A549 (cell line): Measurements from ENCODE around the gene TMCC2.

ENCODE experiments used
- CTCF ChIP-seq: fragments of >200 bp; sonication (Bioruptor Twin); formaldehyde crosslinking; IDR thresholded peaks from 3 replicates; pipeline ENCODE4 v1.5.1; 2016
- POLR2AphosphoS2 ChIP-seq: conservative IDR thresholded peaks from 2 replicates; pipeline ENCODE4 v1.6.1; 2012; ENCODE audit warnings: low read length, improper control_type of control experiment, inconsistent platforms

- TF ChIP-seq POLR2AphosphoS2 = no peak
- TF ChIP-seq CTCF = no peak
Observed at GRCh38 chr1:205247130-205247921, 19.6 kb downstream of the TMCC2 start.
